Ramos (cell line): ENCODE results near the gene GFOD1.
"Not testable (repeated sequence)": the region's sequence is repeated elsewhere in the genome, so short reads cannot be mapped to it uniquely, and the experiment has no call there.

ENCODE experiments used
- in situ Hi-C: fragments of 300-500 bp; cut with MboI; formaldehyde crosslinking; loops from one replicate; pipeline ENCODE4 v1.14.3; 2022; ENCODE audit warnings: low sequenced_read_pairs; ENCODE audit not compliant: unreplicated experiment

The GFOD1 gene

GRCh38 chr6:13468839-13469238 is 18.6 kb downstream of the GFOD1 start:
- in situ Hi-C loops = no loop called here

- in situ Hi-C loops = no loop called here
Observed at GRCh38 chr6:13467216-13467600, 20.2 kb downstream of the GFOD1 start.

- in situ Hi-C loops = no loop called here
Observed at GRCh38 chr6:13466304-13467215, 20.8 kb downstream of the GFOD1 start.

GRCh38 chr6:13465734-13466133 is 21.7 kb downstream of the GFOD1 start:
- in situ Hi-C loops = no loop called here

DNA sequence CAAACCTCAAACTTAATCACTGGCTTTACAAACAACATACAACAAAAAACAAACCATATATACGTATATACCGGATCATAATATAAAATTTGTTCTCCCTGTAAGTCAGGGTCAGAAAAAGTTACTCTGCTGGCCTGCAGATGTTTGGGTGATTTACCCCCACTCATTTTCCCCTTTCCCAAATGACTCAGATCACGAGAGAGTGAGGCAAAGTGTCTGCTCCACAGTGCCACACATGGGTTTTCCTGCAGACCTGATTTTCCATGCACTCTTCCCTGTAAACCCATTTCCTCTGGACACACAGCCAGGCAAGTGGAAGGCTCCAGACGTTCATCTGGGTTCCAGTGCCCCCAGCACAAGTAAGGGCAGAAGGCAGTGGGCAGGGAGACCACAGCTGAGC is 23.5 kb downstream of the GFOD1 start:
- in situ Hi-C loops = no loop called here

DNA sequence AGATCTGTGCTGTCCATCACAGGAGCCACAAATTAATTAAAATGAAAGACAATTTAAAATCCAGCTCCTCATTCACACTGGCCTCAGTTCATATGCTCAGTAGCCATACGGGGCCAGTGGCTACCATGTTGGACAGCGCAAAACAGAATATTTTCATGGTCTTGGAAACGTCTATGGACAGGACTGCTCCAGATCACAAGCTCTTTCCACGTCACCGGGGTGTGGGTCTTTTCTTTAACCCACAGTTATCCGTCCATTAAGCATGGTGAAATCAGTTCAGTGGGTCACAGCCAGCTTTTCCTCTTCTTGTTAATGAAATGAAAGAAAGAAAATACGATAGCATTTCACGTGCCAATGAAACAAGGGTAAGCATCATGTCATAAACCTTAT is 24.1 kb downstream of the GFOD1 start:
- in situ Hi-C loops = no loop called here

GRCh38 chr6:13462458-13463327 is 24.7 kb downstream of the GFOD1 start:
- in situ Hi-C loops = no loop called here

- in situ Hi-C loops = no loop called here
Observed at GRCh38 chr6:13461805-13462204, 25.6 kb downstream of the GFOD1 start.

DNA sequence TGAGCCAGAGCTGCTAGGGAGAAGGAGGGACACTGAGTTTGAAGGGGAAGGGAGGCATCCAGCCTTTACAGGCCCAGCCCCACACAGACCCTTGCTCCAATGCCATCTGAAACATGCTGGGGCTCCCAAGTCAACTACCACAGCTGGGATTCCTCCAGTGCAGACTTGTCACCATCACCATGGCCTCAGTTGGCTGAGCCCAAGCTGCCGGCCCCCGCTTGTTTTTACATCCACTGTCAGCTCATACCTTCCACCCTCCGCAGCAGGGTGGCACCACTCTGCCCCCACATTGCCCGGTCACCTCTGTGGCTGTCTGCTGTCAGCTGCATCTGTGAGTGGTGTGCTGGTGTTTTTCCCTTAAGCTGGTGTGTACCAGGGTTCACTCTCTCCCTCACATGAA is 26.1 kb downstream of the GFOD1 start:
- in situ Hi-C loops = no loop called here

GRCh38 chr6:13460289-13460688 is 27.1 kb downstream of the GFOD1 start:
- in situ Hi-C loops = not testable (repeated sequence)

DNA sequence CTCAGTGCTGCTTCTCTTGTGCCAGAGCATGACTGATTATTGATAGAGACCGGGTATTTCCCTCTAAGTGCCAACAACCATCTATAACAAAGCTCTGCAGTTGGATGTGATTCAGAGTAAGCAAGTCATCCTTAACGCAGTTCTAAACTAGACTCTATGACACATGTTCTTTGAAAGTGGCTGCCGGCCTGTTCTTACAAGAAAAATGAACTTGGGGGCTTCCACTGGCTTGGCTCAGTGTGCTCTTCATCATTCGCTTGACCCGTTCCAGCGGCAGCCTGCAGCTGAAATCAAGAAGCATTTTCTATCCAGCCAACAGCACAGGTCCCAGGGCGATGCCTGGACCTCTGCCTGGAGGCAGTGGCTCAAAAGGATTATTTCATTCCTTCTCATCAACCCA is 29.8 kb downstream of the GFOD1 start:
- in situ Hi-C loops = no loop called here

DNA sequence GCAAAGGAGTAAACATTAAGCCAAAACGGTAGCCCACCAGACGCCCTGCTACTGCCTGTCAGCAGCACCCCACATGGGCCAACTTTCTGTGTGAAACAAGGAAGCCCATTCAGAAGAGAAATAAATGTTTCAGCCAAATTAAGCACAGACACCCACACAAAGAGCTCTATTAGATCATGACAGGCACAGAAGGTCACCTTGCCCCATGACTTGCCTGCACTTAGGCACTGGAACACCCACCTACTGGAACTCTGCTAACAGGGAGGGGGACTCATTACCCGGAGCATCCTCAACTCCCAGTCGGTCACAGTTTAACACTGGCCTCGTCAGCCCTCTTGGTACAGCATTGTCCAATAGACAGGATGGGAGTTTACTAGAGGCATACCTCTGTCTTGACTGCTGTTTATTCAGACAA is 31.8 kb downstream of the GFOD1 start:
- in situ Hi-C loops = no loop called here

GRCh38 chr6:13454286-13455221 is 32.8 kb downstream of the GFOD1 start:
- in situ Hi-C loops = no loop called here

GRCh38 chr6:13453771-13454251 is 33.6 kb downstream of the GFOD1 start:
- in situ Hi-C loops = no loop called here

DNA sequence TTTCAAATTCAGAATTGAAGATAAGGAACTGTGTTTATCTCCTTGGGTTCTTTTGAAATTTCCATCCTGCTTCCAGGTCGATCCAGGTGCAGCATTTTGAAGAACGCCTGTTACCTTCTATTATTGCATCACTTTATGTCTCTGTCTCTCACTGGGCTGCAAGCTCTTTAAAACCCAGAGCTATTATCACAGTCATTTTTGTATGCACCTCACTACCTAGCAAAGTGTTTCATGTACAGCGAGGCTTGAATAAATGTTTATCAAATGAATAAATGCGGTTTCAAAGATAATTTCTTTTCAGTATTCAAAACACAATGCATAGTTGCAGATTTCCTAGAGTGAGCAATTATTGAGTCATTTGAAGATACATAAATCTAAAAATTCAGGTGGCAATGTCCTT is 34.2 kb downstream of the GFOD1 start:
- in situ Hi-C loops = no loop called here

DNA sequence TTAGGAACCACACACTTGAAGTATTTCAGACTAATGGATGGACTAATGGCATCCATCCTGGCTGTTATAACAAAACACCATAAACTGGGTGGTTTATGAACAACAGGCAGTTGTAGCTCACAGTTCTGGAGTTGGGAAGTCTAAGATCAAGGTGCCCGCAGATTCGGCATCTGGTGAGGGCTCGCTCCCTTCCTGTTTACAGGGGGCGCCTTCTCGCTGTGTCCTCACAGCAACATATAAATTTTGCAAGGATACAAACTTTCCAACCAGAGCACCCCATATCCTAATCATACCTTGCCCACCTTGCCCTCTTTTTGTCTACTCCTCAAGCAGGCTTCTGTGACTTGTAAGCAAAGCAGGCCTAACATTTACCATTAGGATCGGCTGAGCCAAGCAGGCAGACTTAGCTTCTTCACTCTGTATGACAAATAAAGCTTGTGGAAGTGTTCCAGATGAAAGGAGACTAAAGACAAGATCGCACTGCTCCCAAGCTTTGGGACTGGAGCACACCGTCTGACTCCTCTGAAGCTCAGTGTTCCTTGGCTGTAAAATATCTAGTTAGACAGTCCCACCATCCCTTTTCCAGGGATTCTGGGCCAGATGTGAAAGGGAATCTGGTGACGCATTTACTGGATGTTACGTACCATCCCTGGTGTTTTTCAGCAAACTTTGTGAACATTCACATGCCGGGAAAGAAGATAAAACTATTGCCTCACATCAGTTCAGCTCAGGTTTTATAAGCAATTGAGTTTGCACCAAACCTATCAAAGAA is 34.9 kb downstream of the GFOD1 start:
- in situ Hi-C loops = no loop called here

GRCh38 chr6:13451181-13451895 is 36.1 kb downstream of the GFOD1 start:
- in situ Hi-C loops = no loop called here

DNA sequence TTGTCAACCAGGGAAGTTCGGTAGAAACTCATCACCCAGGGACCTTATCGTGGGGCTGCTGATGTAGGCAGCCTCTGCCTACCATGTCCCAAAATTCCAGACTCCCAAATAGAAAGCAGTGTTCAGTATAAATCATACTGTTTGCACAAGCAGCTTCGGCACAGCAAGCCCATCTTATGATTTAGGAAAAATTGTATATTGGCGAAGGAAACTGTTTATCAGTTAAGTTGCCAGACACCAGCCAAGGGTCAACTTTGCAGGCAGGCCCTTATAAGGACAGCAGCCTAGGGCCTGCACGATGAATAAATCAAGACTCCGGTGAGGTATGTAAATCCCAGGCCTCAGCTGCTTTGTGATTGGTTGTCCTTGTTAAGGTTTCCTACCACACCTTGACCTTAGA is 36.8 kb downstream of the GFOD1 start:
- in situ Hi-C loops = no loop called here
